GM21528 (cell line): Measurements from ENCODE around the gene CPVL.

Source experiments
- ATAC-seq: cut with Tn5 transposase; IDR thresholded peaks from one replicate; pipeline ENCODE4 v1.9.1; 2021; ENCODE audit warnings: mild to moderate bottlenecking, moderate library complexity; ENCODE audit not compliant: unreplicated experiment, low FRiP score

CPVL gene

GRCh38 chr7:28955718-28956607 lies 190.4 kb downstream of the CPVL start:
- no peak for ATAC-seq

- no peak for ATAC-seq
Observed at GRCh38 chr7:28955356-28955717, 191.0 kb downstream of the CPVL start.

- no peak for ATAC-seq
Observed at GRCh38 chr7:28954946-28955345, 191.4 kb downstream of the CPVL start.

- no peak for ATAC-seq
Observed at GRCh38 chr7:28954471-28954870, 191.9 kb downstream of the CPVL start.

GRCh38 chr7:28953633-28954032 lies 192.7 kb downstream of the CPVL start:
- ATAC-seq = no peak
